Measurements from ENCODE around the gene GNB1L. TPM values are rescaled to one million over a fixed set of nuclear protein-coding genes. Genes with fewer than 3 reads are reported as not detected.

GNB1L gene
- total RNA-seq, 1 donor from 2014 or later, result 13.8 TPM

DNA sequence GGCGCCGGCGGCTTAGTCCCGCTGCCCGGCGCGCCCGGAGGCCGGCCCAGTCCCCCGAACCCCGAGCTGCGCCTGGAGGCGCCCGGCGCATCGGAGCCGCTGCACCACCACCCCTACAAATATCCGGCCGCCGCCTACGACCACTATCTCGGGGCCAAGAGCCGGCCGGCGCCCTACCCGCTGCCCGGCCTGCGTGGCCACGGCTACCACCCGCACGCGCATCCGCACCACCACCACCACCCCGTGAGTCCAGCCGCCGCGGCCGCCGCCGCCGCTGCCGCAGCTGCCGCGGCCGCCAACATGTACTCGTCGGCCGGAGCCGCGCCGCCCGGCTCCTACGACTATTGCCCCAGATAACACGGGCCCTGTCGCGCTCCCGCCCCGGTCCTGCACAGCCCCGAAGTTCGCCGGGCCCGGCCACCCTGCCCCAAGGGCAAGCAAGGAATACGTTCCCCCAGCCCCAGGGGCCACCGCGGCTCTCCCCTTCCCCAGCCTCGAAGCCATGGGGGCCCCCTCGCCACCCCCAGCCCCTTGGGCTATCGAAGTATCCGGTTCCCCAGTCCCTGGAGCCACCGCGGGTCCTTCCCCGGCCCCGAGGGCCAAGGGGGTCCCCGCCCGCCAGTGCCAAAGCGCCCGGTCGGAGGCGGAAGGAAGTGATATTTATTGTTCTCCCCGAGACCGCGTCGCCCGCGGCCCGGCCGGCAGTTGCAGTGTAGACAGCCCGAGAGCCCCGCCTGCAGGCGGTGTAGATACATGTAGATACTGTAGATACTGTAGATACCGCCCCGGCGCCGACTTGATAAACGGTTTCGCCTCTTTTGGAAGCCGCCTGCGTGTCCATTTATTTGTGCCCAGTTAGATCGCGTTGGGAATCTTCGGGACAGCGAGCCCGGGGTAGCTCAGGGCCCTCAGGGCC lies 87.9 kb downstream of the GNB1L start:
- DNase-seq (ENCODE audit: low read depth, low spot score), result no peak
- Mint-ChIP-seq H3K27ac (ENCODE audit: unreplicated experiment) (no peak overlapping the region), H3K9me3 (no peaks in the 10 kb centered on the region), H3K4me1 (peaks cover 4% of the 10 kb centered on the region), H3K4me3 (no peak overlapping the region), H3K36me3 (ENCODE audit: low read depth) (no peaks in the 10 kb centered on the region), H3K27me3 (ENCODE audit: low read depth) (peaks cover 91% of the 10 kb centered on the region)
- TF ChIP-seq, protein P1, sequence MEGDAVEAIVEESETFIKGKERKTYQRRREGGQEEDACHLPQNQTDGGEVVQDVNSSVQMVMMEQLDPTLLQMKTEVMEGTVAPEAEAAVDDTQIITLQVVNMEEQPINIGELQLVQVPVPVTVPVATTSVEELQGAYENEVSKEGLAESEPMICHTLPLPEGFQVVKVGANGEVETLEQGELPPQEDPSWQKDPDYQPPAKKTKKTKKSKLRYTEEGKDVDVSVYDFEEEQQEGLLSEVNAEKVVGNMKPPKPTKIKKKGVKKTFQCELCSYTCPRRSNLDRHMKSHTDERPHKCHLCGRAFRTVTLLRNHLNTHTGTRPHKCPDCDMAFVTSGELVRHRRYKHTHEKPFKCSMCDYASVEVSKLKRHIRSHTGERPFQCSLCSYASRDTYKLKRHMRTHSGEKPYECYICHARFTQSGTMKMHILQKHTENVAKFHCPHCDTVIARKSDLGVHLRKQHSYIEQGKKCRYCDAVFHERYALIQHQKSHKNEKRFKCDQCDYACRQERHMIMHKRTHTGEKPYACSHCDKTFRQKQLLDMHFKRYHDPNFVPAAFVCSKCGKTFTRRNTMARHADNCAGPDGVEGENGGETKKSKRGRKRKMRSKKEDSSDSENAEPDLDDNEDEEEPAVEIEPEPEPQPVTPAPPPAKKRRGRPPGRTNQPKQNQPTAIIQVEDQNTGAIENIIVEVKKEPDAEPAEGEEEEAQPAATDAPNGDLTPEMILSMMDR (conservative IDR thresholded peaks at IDR 0.05), result peak; percentile 60

DNA sequence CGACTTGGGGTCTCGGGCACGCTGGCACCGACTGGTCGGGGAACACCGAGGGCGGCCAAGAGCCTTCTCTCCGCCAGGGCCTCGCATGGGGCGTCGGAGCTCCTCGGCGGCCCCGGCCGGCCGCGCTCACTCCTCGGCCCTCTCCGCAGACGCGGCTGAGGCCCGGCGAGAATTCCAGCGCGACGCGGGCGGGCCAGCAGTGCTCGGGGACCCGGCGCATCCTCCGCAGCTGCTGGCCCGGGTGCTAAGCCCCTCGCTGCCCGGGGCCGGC lies 88.5 kb downstream of the GNB1L start:
- H3K27me3 Mint-ChIP-seq (ENCODE audit: low read depth), result peaks cover 89% of the 10 kb centered on the region
- H3K4me3 Mint-ChIP-seq, result no peak overlapping the region
- peaks cover 4% of the 10 kb centered on the region for H3K4me1 Mint-ChIP-seq
- TF ChIP-seq, protein P1 (conservative IDR thresholded peaks at IDR 0.05), result no peak
- DNase-seq (ENCODE audit: low read depth, low spot score), result no peak
- no peaks in the 10 kb centered on the region for H3K9me3 Mint-ChIP-seq
- H3K27ac Mint-ChIP-seq (ENCODE audit: unreplicated experiment), result no peak overlapping the region
- H3K36me3 Mint-ChIP-seq (ENCODE audit: low read depth), result no peaks in the 10 kb centered on the region

DNA sequence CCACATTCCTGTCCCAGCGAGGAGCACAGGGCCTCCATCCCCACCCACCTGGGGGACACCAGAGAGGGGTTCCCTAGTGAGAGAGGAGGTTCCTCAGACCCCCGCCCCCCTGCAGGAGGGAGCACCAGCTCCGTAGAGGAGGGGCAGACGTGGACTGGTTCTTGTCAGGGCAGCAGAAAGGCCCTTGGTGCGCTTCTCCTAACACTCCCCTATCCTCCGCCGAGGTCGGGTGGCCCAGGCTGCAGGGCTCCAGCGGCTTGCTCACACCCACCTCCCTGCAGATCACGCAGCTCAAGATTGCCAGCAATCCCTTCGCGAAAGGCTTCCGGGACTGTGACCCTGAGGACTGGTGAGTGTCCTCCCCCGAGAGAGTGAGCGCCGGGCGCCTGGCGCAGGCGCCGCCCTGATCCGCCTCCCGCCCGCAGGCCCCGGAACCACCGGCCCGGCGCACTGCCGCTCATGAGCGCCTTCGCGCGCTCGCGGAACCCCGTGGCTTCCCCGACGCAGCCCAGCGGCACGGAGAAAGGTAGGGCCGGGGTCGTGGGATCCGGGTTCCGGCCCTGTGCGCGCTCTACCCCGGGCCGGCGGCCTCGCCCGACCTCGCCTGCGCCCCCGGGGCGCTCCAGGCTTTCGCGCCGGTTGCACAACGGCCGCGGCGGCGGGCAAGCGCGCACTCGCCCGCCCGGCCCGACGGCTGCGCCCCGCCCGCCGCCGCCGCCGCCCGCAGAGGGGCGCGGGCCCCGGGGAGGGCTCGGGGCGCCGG lies 89.0 kb downstream of the GNB1L start:
- Mint-ChIP-seq H3K36me3 (ENCODE audit: low read depth) (no peaks in the 10 kb centered on the region), H3K9me3 (no peaks in the 10 kb centered on the region), H3K27ac (ENCODE audit: unreplicated experiment) (no peak overlapping the region), H3K4me1 (peaks cover 4% of the 10 kb centered on the region), H3K4me3 (no peak overlapping the region), H3K27me3 (ENCODE audit: low read depth) (peaks cover 85% of the 10 kb centered on the region)
- TF ChIP-seq, protein P1 (conservative IDR thresholded peaks at IDR 0.05), result no peak
- no peak for DNase-seq (ENCODE audit: low read depth, low spot score)

DNA sequence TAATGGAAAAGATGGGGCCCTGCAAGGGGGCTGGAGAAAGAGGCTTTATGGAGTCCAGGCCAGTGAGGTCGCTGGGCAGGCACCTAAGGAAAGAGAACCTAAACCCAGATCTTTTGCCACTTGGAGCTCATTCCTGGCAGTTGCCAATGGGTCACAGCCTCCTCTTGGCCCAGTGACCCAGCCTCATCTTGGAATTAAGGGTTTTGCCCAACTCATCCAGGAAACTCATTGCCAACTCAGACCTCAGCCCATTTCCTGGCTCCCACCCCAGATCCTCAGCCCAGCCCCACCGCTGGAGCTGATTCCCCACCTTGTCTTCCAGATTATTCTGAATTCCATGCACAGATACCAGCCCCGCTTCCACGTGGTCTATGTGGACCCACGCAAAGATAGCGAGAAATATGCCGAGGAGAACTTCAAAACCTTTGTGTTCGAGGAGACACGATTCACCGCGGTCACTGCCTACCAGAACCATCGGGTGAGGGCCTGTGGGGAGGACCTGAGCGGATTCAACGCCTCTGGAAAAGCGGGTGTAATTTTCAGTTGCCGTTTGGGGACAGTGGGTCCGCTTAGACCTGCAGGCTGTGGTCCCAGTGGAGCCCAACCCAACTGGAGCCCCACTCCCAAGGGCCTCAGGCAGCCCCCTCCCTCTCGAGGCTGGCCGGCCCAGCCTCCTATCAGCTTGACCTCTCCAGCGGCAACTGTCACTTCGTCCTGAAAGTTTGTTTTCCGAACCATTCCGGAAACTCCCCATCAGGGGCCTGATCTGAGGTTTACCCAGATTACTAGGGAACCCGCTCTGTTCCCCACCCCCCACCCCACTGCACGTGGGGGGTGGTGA lies 89.8 kb downstream of the GNB1L start:
- H3K27ac Mint-ChIP-seq (ENCODE audit: unreplicated experiment), result no peak overlapping the region
- H3K4me1 Mint-ChIP-seq, result peaks cover 10% of the 10 kb centered on the region
- H3K36me3 Mint-ChIP-seq (ENCODE audit: low read depth), result no peaks in the 10 kb centered on the region
- H3K27me3 Mint-ChIP-seq (ENCODE audit: low read depth), result peaks cover 84% of the 10 kb centered on the region
- H3K4me3 Mint-ChIP-seq, result peak overlapping the region; percentile 38
- TF ChIP-seq, protein P1 (conservative IDR thresholded peaks at IDR 0.05), result no peak
- H3K9me3 Mint-ChIP-seq, result no peaks in the 10 kb centered on the region
- no peak for DNase-seq (ENCODE audit: low read depth, low spot score)

DNA sequence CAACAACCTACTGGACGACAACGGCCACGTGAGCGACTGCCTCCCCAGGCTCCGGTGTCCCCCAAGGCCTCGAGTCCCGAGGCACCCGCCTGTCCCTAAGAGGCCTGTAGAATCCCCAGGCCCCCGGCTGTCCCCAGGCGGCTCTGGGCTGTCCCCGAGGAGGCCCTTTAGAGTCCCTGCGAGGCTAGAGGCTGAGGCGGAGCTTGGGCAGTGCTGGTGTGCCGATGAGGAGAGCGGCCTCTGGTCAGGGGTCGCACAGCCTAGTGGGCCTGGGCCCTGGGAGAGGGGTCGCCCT lies 90.4 kb downstream of the GNB1L start:
- TF ChIP-seq, protein P1 (conservative IDR thresholded peaks at IDR 0.05), result no peak
- no peak for DNase-seq (ENCODE audit: low read depth, low spot score)
- Mint-ChIP-seq H3K4me3 (peak overlapping the region; percentile 38), H3K4me1 (peaks cover 15% of the 10 kb centered on the region), H3K27me3 (ENCODE audit: low read depth) (peaks cover 84% of the 10 kb centered on the region), H3K9me3 (no peaks in the 10 kb centered on the region), H3K27ac (ENCODE audit: unreplicated experiment) (no peak overlapping the region), H3K36me3 (ENCODE audit: low read depth) (no peaks in the 10 kb centered on the region)

Measured in neural crest cell (in vitro differentiated cells).